GM21529 (cell line): Measurements from ENCODE around the gene SMCO4.

Experiments used
- ATAC-seq: cut with Tn5 transposase; IDR thresholded peaks from one replicate; pipeline ENCODE4 v1.9.1; 2021; ENCODE audit not compliant: unreplicated experiment

Gene SMCO4

DNA sequence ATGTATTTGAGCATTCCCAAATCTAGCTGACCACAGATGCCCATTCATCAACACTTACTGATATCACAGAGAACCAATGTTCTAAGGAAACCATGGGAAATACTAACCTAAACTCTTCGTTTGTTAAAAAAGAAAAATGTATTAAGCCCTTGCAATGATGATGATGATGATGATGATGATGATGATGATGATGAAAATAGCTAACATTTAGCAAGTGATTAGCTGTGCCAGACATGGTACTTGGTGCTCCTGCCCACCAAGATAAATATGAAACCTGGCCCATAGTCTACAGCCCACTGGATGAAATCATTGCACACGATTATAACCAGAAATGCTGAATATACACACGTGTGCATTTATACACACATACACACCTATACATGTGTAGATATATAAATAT, 37.5 kb downstream of the SMCO4 start:
- ATAC-seq, result no peak

DNA sequence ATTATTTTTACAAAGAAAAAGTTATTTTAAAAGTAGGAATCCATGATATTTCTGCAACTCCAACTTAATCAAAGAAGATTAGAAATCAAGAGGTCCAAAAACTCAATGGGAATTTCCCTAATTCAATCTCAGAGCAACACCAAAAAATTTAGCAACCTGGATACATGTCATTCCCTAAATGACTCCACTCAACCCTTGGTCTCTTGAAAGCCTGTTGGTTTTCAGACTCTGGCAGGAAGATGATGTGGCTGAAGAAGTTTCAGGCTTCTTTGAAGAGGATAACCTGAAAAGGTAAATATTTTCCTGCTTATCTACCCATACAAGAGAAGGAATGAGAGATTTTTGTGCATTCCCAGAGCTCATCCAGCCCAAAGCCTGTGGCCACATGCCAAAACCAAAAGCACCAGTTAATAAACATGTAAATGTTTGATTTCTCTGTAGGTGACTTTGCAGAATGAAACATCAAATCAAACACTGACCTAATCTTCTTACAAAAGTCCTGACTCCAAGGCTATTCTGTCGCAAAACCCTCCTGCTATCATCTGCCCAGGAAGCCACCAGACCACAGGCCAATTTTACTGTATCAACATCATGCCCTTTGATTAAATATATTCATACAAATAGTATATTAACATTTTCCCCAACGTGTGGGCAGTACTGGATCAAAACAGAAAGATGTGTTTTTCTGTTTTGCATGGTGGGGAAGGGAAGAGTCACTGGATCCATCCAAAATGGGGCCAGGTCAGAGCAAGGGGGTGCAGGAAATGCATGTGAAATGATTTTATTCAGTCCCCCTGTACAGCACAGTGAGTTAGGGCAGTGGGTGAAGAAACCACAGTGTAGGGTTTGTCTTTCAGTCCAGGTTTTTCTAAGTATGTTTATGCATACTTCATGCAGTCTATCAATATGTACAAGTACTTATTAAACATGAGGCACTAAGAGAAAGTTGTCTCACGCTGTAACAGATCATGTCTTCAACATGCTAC, 38.8 kb downstream of the SMCO4 start:
- no peak for ATAC-seq

DNA sequence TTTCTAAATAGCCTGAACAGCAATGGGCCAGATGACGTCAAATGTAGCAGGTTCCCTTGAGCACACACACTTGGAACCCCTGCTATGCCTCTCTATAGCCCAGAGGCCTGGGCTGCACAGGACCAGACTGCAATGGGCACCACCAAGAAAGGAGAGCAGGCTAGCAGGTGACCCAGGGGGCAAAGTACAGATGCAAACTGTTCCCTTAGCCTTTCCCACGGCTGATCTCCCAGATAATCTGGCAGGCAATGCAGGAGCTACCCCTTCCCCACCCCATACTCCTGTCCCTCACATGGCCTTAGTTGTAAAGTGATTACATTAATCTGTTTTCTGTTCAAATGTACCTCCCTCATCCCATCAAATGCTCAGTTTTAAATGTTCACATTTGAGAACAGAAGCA, 41.3 kb downstream of the SMCO4 start:
- no peak for ATAC-seq

DNA sequence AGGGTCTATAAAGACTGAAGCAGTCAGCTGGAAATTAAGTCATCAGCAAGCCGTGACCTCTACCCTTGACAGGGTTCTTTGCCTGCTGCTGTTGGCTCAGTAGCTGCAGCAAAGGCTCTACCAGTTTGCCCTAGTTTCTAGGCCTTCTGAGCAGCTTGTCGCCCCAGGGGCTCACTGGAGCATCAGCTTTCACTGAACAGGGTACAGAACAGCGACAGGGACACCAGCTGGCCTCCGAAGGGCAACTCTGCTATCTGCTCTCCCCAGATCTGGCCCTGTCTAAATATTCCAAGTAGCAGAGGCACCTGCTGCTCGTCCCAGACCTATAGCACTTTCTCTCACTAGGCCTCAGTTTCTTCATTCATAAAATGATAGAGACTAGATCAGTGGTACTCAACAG, 42.4 kb downstream of the SMCO4 start:
- ATAC-seq, result no peak

DNA sequence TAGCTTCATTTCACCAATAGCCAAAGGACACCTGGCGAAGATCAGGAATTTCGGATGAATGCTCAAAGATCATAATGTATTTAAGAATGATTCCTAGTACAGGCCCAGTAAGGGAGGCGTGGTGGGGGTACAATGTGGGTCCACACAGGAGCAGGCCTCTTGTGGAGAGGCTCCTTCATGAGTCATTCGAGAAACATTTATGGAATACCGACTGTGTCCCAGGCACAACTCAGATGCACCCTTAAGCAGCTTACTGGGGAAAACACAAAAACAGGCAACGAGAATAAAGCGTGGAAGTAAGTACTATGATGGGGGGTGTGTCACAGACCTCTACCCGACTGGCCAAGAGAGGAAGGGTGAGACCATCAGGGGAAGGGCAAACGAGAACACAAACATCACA, 44.5 kb downstream of the SMCO4 start:
- no peak for ATAC-seq

DNA sequence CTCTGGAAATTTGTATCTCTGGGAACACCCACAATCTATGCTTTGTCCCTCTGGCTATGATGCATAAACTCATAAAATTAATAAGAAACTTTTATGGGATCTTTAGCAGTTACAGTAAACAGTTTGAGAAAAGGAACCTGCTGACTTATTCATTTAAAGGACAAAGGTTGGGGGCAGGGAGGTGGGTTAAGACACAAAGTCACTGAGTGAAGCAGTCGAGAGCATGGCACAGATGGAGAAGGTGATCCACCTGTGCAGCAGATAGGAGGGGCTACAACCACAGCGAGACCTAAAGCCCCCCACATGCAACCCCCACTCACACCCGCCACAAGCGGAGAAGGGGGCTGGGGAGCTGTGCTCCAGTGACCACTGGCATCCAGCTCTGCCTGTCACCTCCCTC, 45.0 kb downstream of the SMCO4 start:
- ATAC-seq, result no peak

DNA sequence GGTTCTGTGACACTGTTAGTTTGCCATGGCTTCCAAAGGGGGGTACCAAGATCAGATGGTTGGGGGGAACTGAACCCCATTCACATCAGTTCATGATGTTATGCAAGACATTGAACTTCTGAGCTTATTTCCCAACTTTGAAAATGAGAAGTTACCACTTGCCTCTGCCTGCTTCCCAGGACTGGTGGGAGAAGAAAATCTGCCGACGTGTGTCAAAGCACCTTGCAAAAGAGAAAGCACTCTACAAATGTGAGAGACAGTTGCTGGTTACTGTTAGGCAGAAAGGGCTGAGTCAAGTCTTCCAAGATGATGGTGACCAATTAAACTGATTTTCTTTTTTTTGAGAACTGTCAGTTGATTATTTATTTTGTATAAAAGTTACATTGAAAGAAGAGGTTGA, 45.6 kb downstream of the SMCO4 start:
- no peak for ATAC-seq

DNA sequence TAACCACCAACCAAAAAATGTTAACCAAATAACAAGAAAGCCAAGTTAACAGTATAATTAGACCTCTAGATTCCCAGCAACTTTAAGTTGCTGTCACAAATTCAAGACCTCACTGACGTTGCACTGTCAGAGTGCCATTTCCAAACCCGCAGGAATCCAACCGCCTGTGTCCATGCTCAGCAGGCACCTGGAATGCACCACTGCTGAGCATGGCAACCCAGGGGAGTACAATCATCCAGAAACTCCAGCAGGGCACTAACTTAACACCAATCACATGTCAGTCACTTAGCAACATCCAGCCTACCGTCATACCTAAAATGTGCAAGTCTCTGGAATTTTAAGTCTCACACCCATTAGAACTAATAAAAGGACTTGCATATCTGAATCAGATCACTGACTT, 48.8 kb downstream of the SMCO4 start:
- no peak for ATAC-seq

DNA sequence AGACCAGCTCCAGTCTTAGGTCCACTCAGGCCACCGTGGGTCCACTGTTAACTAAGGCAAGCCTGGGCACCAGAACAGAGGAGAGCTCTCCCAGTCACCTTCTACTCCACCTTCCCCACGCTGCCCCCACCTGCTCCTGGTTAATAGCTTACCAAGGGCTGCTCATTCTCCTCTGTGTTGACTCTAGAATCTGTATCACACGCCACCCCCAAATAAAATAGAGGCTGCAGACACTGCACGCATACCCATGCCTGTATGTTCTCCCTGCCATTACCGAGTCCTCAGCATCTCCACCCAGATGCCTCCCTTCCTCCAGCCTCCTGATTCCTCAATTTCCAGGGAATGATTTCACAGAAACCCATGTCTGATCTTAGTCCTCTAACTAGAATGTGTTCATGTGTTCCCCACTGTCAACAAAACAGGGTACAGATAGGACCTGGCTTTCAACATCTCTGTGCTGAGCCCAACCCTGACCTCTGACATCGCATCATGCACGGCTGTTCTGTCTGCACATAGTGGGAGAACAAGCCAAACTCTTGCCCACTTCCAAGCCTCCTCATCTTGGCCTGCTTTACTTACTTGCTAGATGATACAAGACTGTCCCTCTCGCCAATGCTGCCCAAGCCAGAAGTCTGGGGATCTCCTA, 49.8 kb downstream of the SMCO4 start:
- no peak for ATAC-seq

DNA sequence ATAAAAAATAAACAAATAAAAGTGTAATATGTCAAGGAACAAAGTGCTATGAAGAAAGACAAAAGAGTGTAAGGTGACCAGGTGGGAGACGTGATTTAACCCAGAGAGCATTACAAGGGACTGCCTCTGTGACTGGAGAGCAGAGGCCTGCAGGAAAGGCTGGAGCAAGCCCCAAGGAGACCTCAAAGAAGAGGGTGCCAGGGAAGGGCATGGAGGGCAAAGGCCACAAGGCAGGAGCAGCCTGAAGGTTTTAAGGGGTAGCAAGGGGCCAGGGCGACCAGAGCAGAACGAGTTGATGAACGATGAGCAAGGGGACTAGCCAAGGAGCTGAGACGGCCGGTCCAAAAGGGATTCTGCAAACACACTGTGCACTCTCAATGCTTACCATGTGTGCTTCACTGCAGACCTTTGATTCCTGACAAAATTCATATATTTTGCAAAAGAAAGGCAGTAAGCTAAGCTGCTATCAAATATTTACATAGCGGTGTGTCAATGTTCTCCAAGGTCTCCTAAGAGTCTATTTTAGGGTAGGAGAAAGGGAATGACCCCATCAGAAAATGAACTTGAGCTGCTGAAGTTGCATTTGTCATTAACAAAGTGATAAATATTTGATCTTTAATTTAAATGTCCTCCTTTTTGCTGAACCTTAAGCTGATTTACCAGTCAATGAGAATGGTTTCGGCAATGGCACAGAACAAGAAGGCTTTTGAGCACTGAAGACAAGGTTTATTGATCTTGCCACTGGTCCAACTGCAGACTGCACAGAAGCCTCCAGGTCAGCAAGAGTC, 50.5 kb downstream of the SMCO4 start:
- ATAC-seq, result no peak

DNA sequence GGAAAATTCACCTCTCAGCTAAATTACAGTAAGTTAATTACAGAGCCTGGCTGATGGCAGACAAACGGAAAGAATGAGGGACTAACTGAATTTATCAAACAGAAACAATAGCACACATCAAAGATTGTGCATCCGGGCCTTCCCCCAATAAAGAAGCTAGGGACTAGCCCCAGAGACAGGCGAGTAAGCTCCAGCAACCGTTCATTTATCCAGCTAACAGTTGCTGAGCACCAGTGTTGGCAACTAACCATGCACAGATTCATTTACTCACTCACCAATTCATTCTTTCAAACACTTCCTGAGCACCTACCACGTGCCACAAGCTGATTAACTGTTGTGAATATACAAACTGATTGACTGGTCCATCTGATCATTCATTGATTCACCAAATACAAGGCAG, 51.2 kb downstream of the SMCO4 start:
- ATAC-seq, result no peak

DNA sequence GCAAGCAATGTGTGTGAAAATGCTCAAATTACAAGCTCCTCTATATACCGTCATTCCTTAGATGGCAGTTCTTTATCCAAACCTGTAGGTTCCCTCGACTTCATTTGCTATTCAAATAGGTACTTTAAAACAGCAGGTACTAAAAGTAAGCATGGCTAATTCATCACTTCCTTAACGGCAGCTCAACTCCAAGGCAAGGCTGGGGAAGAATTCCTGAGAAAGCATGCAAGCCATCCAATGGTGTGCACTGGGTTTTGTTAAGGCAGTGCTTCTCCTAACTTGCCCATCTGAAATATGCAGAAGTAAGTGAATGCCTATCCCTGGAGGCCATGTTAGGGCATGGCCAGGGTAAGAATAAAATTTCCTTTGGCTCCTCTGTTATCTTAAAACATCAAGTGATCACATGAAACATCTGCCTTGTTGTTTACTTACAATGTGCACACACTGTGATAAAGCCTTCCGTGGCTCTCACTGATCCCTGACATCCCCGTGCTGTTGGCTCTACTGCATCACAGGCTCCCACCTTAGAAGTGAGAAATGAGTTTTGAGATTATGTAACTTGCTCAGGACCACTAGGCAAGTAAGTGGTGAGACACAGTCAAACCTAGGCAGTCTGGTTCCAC, 52.1 kb downstream of the SMCO4 start:
- ATAC-seq, result no peak

DNA sequence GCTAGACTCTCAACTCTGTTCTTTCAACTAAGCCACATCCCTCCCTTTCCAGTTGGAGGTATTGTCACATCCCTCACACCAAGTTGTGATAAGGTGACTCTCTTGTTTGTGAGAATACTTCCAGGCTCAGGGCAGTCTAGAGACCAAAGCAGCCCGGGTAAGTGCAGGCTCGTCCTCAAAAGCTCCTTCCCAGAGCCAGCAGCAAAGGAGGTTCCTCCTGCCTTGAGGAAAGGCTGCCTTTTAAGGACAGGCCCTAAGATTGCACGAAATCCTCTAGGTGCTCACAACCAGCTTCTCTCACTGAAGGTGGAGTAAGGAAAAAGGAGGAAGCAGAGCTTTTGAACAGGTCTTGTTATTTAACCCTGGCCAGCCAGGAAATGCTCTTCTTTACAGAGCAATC, 53.4 kb downstream of the SMCO4 start:
- ATAC-seq, result no peak

DNA sequence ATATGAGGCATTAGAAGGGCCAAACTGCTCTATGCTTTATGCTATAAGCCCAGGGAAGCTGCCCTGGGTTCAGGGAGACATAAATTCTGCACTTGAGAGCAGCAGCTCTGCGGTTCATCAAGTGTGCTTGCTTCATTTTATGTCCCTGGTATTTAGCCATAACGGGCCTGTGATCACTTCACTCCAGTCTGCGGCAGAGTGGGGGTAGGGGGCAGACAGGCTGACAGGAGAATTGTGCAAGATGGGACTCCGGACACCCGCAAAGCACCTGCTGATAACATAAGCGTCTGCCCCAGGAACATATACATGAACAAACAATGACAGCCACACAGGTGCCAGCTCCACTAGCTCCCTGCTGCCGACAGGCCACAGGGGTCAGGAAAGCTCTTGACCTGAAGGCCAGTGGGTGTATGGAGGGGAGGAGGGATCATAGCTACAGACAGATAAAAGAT, 56.1 kb downstream of the SMCO4 start:
- ATAC-seq, result no peak

DNA sequence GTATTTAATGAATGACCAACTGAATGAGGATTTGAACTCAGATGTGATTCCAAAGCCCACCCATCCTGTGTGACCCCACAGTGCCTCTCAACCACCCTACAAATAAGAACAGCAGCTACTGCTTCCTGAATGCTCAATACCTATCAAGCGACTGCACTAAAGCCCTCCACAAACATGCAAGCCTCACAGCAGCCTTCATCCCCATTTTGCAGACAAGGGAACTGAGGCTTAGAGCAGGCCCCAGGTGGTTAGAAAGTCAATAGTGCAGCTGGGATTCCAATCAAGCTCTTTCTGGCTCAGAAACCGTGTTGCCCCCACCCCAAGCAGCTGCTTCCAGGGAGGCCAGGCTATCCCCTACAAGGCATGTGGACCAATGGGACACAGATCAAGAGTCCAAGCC, 57.2 kb downstream of the SMCO4 start:
- no peak for ATAC-seq

DNA sequence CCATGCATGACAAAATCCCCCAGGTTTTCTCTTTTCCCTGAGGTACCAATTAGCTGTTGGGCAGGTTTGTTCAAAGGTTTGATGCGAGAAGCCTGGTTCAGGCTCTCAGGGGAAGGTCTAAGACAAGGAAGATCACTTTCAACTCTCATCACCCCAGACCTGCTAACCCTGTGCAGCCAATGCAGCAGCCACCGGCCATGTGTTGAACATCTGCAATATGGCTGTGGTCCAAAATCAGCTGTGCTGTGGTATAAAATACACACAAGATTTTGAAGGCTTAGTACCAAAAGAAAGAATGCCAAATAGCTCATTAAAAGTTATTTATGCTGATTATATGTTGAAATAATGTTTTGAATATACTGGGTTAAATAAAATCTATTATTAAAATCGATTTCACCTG, 58.5 kb downstream of the SMCO4 start:
- ATAC-seq, result no peak

DNA sequence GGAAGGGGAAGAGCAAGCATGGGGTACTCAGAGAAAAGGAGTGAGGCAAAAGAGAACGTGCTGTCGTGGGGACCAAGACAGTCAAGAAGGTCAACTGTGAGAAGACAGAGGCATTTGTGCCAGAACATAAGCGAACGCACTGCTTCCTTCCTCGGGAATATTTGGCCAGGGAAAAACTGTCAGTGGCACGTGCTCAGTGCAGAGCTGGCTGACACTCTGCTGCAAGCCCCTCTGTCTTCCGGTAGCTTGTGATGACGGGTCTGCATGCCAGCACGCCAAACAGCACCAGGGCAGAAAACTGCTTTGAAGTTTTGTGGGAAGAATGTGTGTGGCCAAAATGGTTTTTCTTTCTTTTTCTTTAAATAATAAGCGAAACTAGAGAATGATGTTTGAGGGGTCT, 60.6 kb downstream of the SMCO4 start:
- ATAC-seq, result no peak

DNA sequence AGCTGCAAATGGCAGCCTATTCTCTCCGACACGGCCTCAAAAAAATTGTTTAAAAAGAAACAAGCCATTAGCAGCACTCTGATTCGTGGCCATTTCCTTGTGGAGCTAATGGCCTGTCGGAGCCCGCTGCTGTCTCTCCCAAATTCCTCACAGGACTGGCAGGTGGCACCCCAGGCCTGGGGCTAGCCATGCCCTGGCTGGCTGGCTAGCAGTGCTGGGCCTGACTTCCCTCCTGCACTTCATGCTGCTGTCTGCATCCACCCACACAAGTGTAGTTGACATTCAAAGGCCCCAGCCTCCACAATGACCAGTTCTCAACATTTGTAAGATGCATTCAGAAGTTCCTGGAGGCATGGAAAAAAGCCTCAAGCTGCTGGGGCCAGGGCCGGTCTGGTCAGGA, 61.5 kb downstream of the SMCO4 start:
- ATAC-seq, result no peak

DNA sequence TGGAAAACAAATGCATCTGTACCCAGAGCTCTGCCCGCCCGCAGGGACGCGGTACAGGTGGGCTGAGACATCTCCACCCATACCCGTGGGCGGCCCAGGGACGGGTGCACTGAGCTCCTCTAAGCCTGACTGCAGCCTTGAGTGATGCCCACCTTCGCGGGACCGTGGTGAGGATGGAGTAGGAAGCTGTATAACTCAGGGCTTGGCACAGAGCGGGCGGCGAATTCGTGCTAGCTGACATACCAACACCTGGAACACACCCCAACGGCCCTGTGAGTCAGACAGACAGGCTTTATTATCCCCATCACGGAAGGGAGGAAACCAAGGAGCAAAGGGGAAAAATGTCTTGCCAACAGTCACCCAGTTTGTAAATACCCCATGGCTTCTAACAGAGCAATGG, 61.9 kb downstream of the SMCO4 start:
- ATAC-seq, result no peak

DNA sequence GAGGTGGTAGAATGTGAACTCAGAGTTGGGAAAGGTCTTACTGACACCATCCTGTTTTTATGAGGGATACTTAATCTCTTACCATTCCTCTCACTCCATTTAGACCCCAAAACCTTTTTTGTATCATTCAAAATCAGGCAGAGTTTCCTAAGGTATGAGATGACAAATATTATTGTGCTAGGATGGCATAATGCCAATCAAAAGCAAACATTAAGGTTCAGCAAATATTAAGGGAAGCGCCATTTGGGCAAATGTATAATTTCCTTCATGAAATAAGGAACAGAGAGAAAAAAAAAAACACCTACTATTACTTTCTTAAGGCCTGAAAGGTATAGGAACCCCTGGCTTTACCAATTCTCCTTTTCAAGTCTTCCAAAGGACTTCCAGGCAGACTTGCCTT, 62.4 kb downstream of the SMCO4 start:
- ATAC-seq, result no peak

DNA sequence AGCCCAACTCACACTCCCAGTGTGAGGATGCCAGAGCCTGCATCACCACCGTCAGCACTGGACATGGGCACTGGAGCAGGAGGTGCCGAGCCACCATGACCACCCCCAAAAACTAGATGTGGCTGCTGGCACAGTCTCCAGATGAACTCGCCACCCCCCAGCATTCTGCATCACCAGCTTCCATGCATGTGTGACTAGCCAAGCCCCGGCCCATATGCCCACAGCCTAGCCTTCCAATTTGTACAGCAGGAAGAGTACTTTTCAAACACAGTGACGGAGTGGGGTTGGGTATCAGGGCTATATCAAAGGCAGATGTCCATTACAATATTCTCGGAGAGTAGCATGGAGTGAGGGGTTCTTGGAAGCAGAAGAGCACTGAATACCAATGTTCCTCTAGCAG, 62.9 kb downstream of the SMCO4 start:
- no peak for ATAC-seq
